Prostate gland (tissue), 2 donors: Measurements from ENCODE around the gene MAGEE2. TPM values are rescaled to one million over a fixed set of nuclear protein-coding genes. Genes with fewer than 3 reads are reported as not detected.
A peak's percentile ranks its signal among the peaks of the same experiment; 100 is the strongest.
"Not testable (repeated sequence)": the region's sequence is repeated elsewhere in the genome, so short reads cannot be mapped to it uniquely, and the experiment has no call there.

ENCODE experiments used
- DNase-seq: peaks from one replicate; pipeline ENCODE4 v3.0.0-alpha.2; 2019; ENCODE audit warnings: low spot score
- H3K27ac ChIP-seq, 2 donors: fragments of 200-600 bp; sonication (generic); 2 replicates each; pipeline ENCODE4 v1.5.1; 2017 to 2019
- H3K27me3 ChIP-seq: fragments of 200-600 bp; sonication (generic); replicated peaks from 2 replicates; pipeline ENCODE4 v1.5.1; 2019; ENCODE audit not compliant: insufficient read depth
- H3K36me3 ChIP-seq, 2 donors: fragments of 200-600 bp; sonication (generic); 1 replicate in 1 of 2; 2 replicates in 1 of 2; pipeline versions ENCODE4 v1.5.1 to v1.8.1; 2017 to 2019
- H3K4me1 ChIP-seq: fragments of 200-600 bp; sonication (generic); replicated peaks from 2 replicates; pipeline ENCODE4 v1.5.1; 2019
- H3K4me3 ChIP-seq, 2 donors: fragments of 200-600 bp; sonication (generic); 2 replicates each; pipeline ENCODE4 v1.5.1; 2017 to 2019
- H3K9me3 ChIP-seq: fragments of 200-600 bp; sonication (generic); 2 replicates; pipeline ENCODE4 v1.5.1; 2017
- CTCF ChIP-seq, 4 experiments: fragments of 200-600 bp in 2 of 4; fragments of 450-650 bp in 2 of 4; sonication (generic) in 2 of 4; IDR thresholded peaks; 1 replicate in 3 of 4; 2 replicates in 1 of 4; pipeline ENCODE4 v1.5.1; 2016 to 2019; ENCODE audit warnings: antibody characterized with exemption in 4 of 4, mild to moderate bottlenecking in 2 of 4, moderate library complexity in 2 of 4
- POLR2A ChIP-seq: fragments of 450-650 bp; IDR thresholded peaks from one replicate; pipeline ENCODE4 v1.6.1; 2016; ENCODE audit warnings: antibody characterized with exemption, mild to moderate bottlenecking
- POLR2AphosphoS5 ChIP-seq: sonication (generic); formaldehyde crosslinking; IDR thresholded peaks from one replicate; pipeline ENCODE4 v1.6.1; 2017; ENCODE audit warnings: antibody characterized with exemption
- WGBS: methylation state at CpG from one replicate; pipeline ENCODE4 v1.1.5; 2018; 5-methylcytosine and 5-hydroxymethylcytosine counted together
- intact Hi-C: fragments of 100-400 bp; cut with DNase I; formaldehyde crosslinking; loops from one replicate; pipeline ENCODE4 v1.14.2; 2022
- total RNA-seq, 2 donors: library from RNA; depleted of rRNA; stranded (reverse); fragments of >200 nt; gene quantifications; one replicate each; pipeline ENCODE4 v1.1.0, GENCODE V29; 2016

MAGEE2 gene
- under 1 TPM in 1 of 2 donors, not detected in 1; 0.36 TPM for total RNA-seq

DNA sequence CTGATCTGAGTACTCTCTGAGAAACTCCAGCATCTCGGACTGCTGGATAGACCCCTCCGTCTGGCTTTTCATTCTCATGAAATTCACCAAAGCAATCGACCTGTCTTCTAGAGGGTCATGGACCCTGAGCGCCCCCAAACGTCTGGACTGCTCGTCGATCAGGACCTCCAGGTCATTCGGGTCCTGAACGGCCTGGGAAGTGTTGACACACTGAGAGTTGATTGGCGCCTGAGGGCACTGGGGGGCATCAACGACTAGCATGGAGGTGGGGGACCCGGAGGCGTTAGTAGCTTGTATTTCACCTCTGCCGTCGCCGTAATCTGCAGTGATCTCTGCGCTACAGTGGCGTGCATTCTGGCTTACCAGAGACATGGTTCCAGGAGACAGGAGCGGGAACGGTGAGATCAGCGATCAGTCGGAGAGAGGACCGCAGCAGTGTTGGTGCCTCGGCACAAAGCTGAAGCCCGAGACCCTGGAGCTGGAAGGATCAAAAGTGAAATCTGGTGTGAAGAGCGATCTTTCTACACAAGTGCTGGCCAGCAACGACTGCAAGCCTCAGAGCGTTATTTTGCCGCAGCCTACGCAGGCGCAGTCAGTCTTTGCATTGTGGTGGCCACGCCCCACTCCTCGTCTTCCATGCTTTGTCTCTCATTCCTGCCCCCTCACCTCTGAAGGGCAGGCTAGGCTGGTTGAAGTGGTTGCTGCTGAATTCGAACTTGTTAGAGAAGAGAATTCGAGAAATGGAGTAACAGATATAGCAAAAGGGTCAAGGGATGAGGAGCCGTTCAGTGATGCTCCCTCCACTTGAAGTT is at the start of gene MAGEE2:
Gene MAGEE2 (minus strand): TSS at position 575 of the 812 bp plus-strand sequence. CDS start 203 bp downstream, at position 372.
- intact Hi-C loops: no loop called here
- H3K4me1 ChIP-seq: no peaks in the 10 kb centered on the region
- no peak for DNase-seq
- no peaks in the 10 kb centered on the region for H3K36me3 ChIP-seq
- TF ChIP-seq CTCF (IDR thresholded peaks at IDR 0.05) (no peak), POLR2A (no peak), POLR2AphosphoS5 (no peak)
- peak within 1 kb of the TSS in 1 of 2 donors; percentile 16 for H3K4me3 ChIP-seq
- no peaks in the 10 kb centered on the region for H3K9me3 ChIP-seq
- H3K27me3 ChIP-seq: no peaks in the 10 kb centered on the region
- WGBS: 15% methylated on average over 25 of the region's 36 CpGs
- H3K27ac ChIP-seq: no peak within 1 kb of the TSS

GRCh38 chrX:75786290-75786689 is 1.2 kb upstream of the MAGEE2 start:
- intact Hi-C loops: no loop called here
- H3K27ac ChIP-seq: no peak overlapping the region
- TF ChIP-seq CTCF (IDR thresholded peaks at IDR 0.05) (no peak), POLR2A (no peak), POLR2AphosphoS5 (no peak)
- WGBS: 53% methylated on average over 5 of the region's 5 CpGs
- no peaks in the 10 kb centered on the region for H3K4me1 ChIP-seq
- H3K4me3 ChIP-seq: no peak overlapping the region
- no peaks in the 10 kb centered on the region for H3K27me3 ChIP-seq
- H3K36me3 ChIP-seq: no peaks in the 10 kb centered on the region
- no peak for DNase-seq
- no peaks in the 10 kb centered on the region for H3K9me3 ChIP-seq

DNA sequence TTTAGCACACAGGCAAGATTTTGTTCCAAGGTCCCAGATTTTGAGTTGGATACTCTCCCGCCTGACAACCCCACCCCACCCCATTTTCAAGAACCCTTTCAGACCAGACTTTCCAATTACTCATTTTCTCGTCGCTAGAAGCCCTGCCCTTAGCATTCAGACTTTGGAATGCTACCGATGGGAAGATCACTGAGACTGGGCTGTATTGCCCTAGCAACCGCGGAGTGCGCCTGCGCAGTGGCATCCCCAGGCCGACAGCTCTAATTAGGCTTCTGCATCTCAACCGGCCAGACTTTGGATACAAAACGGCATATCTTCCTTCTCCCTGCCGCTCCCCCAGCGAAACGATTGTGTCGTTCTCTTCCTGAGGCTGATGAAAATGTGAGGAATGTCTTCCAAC is 3.4 kb downstream of the MAGEE2 start:
- Histone ChIP-seq H3K27me3 (no peaks in the 10 kb centered on the region), H3K9me3 (no peaks in the 10 kb centered on the region), H3K4me3 (no peak overlapping the region), H3K4me1 (no peaks in the 10 kb centered on the region), H3K36me3 (no peaks in the 10 kb centered on the region), H3K27ac (no peak overlapping the region)
- no peak for DNase-seq
- TF ChIP-seq POLR2AphosphoS5: no peak
- no peak for TF ChIP-seq POLR2A
- intact Hi-C loops: no loop called here
- WGBS: 22% methylated on average over 15 of the region's 15 CpGs

DNA sequence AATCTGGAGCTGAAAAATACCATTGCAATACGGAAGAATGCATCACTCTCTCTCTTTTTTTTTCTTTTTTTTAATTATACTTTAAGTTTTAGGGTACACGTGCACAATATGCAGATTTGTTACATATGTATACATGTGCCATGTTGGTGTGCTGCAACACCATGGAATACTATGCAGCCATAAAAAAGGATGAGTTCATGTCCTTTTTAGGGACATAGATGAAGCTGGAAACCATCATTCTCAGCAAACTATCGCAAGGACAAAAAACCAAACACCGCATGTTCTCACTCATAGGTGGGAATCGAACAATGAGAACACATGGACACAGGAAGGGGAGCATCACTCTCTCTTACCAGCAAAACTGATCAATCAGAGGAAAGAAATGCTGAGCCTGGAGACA is 17.0 kb downstream of the MAGEE2 start:
- WGBS: 95% methylated on average over 5 of the region's 5 CpGs
- intact Hi-C loops, H3K4me3 ChIP-seq, DNase-seq, H3K27ac ChIP-seq, H3K36me3 ChIP-seq, H3K9me3 ChIP-seq, H3K4me1 ChIP-seq, H3K27me3 ChIP-seq: not testable (repeated sequence)

DNA sequence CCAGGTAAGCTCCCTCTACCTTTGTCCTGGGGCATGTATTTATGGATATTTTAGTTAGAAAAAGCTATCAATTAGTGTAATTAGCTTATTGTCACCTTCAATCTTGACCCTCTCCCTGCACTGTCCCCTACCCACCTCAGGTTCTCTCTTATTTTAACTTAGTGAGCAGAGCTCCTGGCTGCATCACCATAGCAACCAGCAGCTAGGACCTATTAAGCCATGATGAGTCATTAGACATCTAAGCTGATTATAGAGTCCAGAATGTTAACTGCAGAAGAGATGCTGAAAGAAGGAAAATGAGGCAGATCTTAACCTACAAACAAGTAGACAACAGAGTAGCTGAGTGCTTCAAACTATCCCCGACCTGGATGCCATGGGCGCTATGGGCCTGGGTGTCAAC is 36.6 kb downstream of the MAGEE2 start:
- Histone ChIP-seq H3K9me3 (no peaks in the 10 kb centered on the region), H3K27me3 (no peaks in the 10 kb centered on the region), H3K27ac (no peak overlapping the region), H3K4me1 (no peaks in the 10 kb centered on the region), H3K4me3 (no peak overlapping the region), H3K36me3 (no peaks in the 10 kb centered on the region)
- intact Hi-C loops: no loop called here
- WGBS: 100% methylated on average over 2 of the region's 2 CpGs
- no peak for DNase-seq
- TF ChIP-seq POLR2AphosphoS5 (no peak), CTCF (IDR thresholded peaks at IDR 0.05) (no peak), POLR2A (no peak)
